Sigmoid colon (tissue), 7 donors: ENCODE data around the gene STEAP1B. TPM values are rescaled to one million over a fixed set of nuclear protein-coding genes. Genes with fewer than 3 reads are reported as not detected.

Experiments
- DNase-seq: peaks from one replicate; pipeline ENCODE4 v3.0.0-alpha.2; 2019
- H3K27ac ChIP-seq, 4 donors: fragments of 200-600 bp; sonication (generic); one replicate each; pipeline ENCODE4 v1.5.1; 2016 to 2019; ENCODE audit warnings: mild to moderate bottlenecking in 1 of 4
- H3K27me3 ChIP-seq, 3 donors: fragments of 200-600 bp; sonication (generic); one replicate each; pipeline ENCODE4 v1.5.1; 2019; ENCODE audit warnings: mild to moderate bottlenecking in 1 of 3
- H3K36me3 ChIP-seq, 4 donors: fragments of 200-600 bp; sonication (generic); one replicate each; pipeline ENCODE4 v1.5.1; 2016 to 2019
- H3K4me1 ChIP-seq, 4 donors: fragments of 200-600 bp; sonication (generic); one replicate each; pipeline ENCODE4 v1.5.1; 2017 to 2019
- H3K4me3 ChIP-seq, 4 donors: fragments of 200-600 bp; sonication (generic); one replicate each; pipeline ENCODE4 v1.5.1; 2017 to 2019; ENCODE audit warnings: mild to moderate bottlenecking in 2 of 4, moderate library complexity in 1 of 4
- H3K9me3 ChIP-seq, 4 donors: fragments of 200-600 bp in 3 of 4; sonication (generic) in 3 of 4; one replicate each; pipeline versions ENCODE4 v1.5.1 to v1.6.1; 2013 to 2019
- CTCF ChIP-seq, 4 experiments: fragments of 450-650 bp in 3 of 4; fragments of 200-600 bp in 1 of 4; IDR thresholded peaks; one replicate each; pipeline ENCODE4 v1.5.1; 2016 to 2019; ENCODE audit warnings: antibody characterized with exemption in 4 of 4, mild to moderate bottlenecking in 3 of 4, moderate library complexity in 2 of 4
- EP300 ChIP-seq, 4 donors: sonication (generic); formaldehyde crosslinking; IDR thresholded peaks; one replicate each; pipeline ENCODE4 v1.6.1; 2017; ENCODE audit warnings: antibody characterized with exemption in 4 of 4
- POLR2A ChIP-seq, 2 donors: fragments of 450-650 bp; IDR thresholded peaks; one replicate each; pipeline ENCODE4 v1.6.1; 2016; ENCODE audit warnings: antibody characterized with exemption in 2 of 2, mild to moderate bottlenecking in 2 of 2, moderate library complexity in 2 of 2
- POLR2AphosphoS5 ChIP-seq, 4 donors: sonication (generic); formaldehyde crosslinking; IDR thresholded peaks; one replicate each; pipeline ENCODE4 v1.6.1; 2017; ENCODE audit warnings: antibody characterized with exemption in 4 of 4
- WGBS, 2 donors: extraction: QIAGEN DNeasy Blood & Tissue Kit; methylation state at CpG; one replicate each; pipeline ENCODE4 v1.1.7; 2013; 5-methylcytosine and 5-hydroxymethylcytosine counted together
- intact Hi-C: fragments of 100-400 bp; cut with DNase I; formaldehyde crosslinking; loops from one replicate; pipeline ENCODE4 v1.15.1; 2023
- polyA plus RNA-seq, 3 donors: library from polyadenylated mRNA; stranded (reverse); fragments of 200-250 nt; gene quantifications; one replicate each; pipeline ENCODE4 v1.2.3, GENCODE V29; 2013
- total RNA-seq, 4 donors: library from RNA; depleted of rRNA; stranded (reverse); fragments of >200 nt; gene quantifications; one replicate each; pipeline ENCODE4 v1.1.0, GENCODE V29; 2016
- donor health status: healthy with polysubstance abuse.
- donor health status: Bipolar disorder and iron deficiency.
- donor health status: healthy.

The STEAP1B gene
- total and polyA plus RNA-seq, 7 donors, result 0.33 to 2.1 (median 1.3) TPM; not detected in 1

GRCh38 chr7:22386206-22386858 is 113.7 kb downstream of the STEAP1B start:
- Histone ChIP-seq H3K9me3 (no peaks in the 10 kb centered on the region), H3K4me3 (no peak overlapping the region), H3K4me1 (no peaks in the 10 kb centered on the region), H3K36me3 (no peaks in the 10 kb centered on the region), H3K27ac (no peak overlapping the region), H3K27me3 (no peaks in the 10 kb centered on the region)
- 89 to 91% methylated on average over 2 of the region's 2 CpGs for WGBS, 2 donors
- DNase-seq, result no peak
- intact Hi-C loops, result no loop called here
- TF ChIP-seq EP300 (IDR thresholded peaks at IDR 0.05), result no peak
- no peak for TF ChIP-seq CTCF (IDR thresholded peaks at IDR 0.05)
- TF ChIP-seq POLR2AphosphoS5 (IDR thresholded peaks at IDR 0.05), result no peak
- TF ChIP-seq POLR2A (IDR thresholded peaks at IDR 0.05), result no peak

- H3K36me3 ChIP-seq, result no peaks in the 10 kb centered on the region
- WGBS, 2 donors, result 87 to 90% methylated on average over 4 of the region's 4 CpGs
- no peaks in the 10 kb centered on the region for H3K9me3 ChIP-seq
- no peak overlapping the region for H3K27ac ChIP-seq
- no peaks in the 10 kb centered on the region for H3K4me1 ChIP-seq
- intact Hi-C loops, result no loop called here
- TF ChIP-seq POLR2AphosphoS5 (IDR thresholded peaks at IDR 0.05), result no peak
- TF ChIP-seq POLR2A (IDR thresholded peaks at IDR 0.05), result no peak
- no peak for TF ChIP-seq CTCF (IDR thresholded peaks at IDR 0.05)
- TF ChIP-seq EP300 (IDR thresholded peaks at IDR 0.05), result no peak
- H3K27me3 ChIP-seq, result no peaks in the 10 kb centered on the region
- no peak overlapping the region for H3K4me3 ChIP-seq
- DNase-seq, result no peak
These were observed 114.7 kb downstream of the STEAP1B start for GRCh38 chr7:22385326-22385725.

- Histone ChIP-seq H3K36me3 (no peaks in the 10 kb centered on the region), H3K27ac (no peak overlapping the region), H3K4me1 (no peaks in the 10 kb centered on the region), H3K27me3 (no peaks in the 10 kb centered on the region), H3K9me3 (no peaks in the 10 kb centered on the region), H3K4me3 (no peak overlapping the region)
- DNase-seq, result no peak
- 89 to 98% methylated on average over 2 of the region's 2 CpGs for WGBS, 2 donors
- TF ChIP-seq POLR2A (IDR thresholded peaks at IDR 0.05) (no peak), EP300 (IDR thresholded peaks at IDR 0.05) (no peak), POLR2AphosphoS5 (IDR thresholded peaks at IDR 0.05) (no peak), CTCF (IDR thresholded peaks at IDR 0.05) (no peak)
- intact Hi-C loops, result no loop called here
These were observed 119.7 kb downstream of the STEAP1B start for GRCh38 chr7:22380333-22380732.

- intact Hi-C loops, result no loop called here
- Histone ChIP-seq H3K4me3 (no peak overlapping the region), H3K9me3 (no peaks in the 10 kb centered on the region), H3K36me3 (no peaks in the 10 kb centered on the region), H3K27me3 (no peaks in the 10 kb centered on the region), H3K4me1 (no peaks in the 10 kb centered on the region), H3K27ac (peak overlapping the region in 1 of 4 donors; percentile 2)
- TF ChIP-seq POLR2AphosphoS5 (IDR thresholded peaks at IDR 0.05) (no peak), POLR2A (IDR thresholded peaks at IDR 0.05) (no peak), CTCF (IDR thresholded peaks at IDR 0.05) (no peak), EP300 (IDR thresholded peaks at IDR 0.05) (no peak)
- 37 to 70% methylated on average over 7 of the region's 7 CpGs for WGBS, 2 donors
- DNase-seq, result no peak
These were observed 121.6 kb downstream of the STEAP1B start for GRCh38 chr7:22378199-22378980.
